ENCODE measurements around the gene CDS1. TPM values are rescaled to one million over a fixed set of nuclear protein-coding genes. Genes with fewer than 3 reads are reported as not detected.

Gene CDS1
- total RNA-seq, 2 donors from 2014 or later: 0.27 to 0.63 TPM

DNA sequence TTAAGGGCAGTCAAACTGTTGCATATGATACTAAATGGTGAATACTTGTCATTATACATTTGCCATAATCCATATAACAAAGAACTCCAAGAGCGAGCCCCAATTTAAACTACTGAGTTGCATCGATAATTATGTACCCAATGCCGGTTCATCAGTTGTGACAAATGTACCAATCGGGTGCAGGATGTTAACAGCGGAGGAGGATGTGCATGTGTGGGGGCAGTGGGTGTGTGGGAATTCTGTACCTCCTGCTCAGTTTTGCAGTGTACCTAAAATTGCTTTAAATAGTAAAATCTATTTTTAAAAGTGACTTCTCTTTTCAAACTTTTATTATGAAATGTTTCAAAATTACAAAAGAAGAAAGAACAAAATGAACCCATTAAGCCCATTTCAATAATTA, 20.8 kb upstream of the CDS1 start:
- no peak overlapping the region for H3K4me3 ChIP-seq
- H3K4me1 ChIP-seq (ENCODE audit: control insufficient read depth in 1 of 2, low read depth in 2 of 2): no peaks in the 10 kb centered on the region
- no peaks in the 10 kb centered on the region for H3K9me3 ChIP-seq
- no peak overlapping the region for H3K27ac ChIP-seq
- TF ChIP-seq, protein P1, sequence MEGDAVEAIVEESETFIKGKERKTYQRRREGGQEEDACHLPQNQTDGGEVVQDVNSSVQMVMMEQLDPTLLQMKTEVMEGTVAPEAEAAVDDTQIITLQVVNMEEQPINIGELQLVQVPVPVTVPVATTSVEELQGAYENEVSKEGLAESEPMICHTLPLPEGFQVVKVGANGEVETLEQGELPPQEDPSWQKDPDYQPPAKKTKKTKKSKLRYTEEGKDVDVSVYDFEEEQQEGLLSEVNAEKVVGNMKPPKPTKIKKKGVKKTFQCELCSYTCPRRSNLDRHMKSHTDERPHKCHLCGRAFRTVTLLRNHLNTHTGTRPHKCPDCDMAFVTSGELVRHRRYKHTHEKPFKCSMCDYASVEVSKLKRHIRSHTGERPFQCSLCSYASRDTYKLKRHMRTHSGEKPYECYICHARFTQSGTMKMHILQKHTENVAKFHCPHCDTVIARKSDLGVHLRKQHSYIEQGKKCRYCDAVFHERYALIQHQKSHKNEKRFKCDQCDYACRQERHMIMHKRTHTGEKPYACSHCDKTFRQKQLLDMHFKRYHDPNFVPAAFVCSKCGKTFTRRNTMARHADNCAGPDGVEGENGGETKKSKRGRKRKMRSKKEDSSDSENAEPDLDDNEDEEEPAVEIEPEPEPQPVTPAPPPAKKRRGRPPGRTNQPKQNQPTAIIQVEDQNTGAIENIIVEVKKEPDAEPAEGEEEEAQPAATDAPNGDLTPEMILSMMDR (IDR thresholded peaks at IDR 0.05): no peak
- no peaks in the 10 kb centered on the region for H3K27me3 ChIP-seq (replicated peaks; ENCODE audit: insufficient read depth)
- H3K36me3 ChIP-seq: no peaks in the 10 kb centered on the region
- DNase-seq (ENCODE audit: low spot score) (no peak), ATAC-seq (ENCODE audit: insufficient number of reproducible peaks, low FRiP score, low read depth) (no peak)

DNA sequence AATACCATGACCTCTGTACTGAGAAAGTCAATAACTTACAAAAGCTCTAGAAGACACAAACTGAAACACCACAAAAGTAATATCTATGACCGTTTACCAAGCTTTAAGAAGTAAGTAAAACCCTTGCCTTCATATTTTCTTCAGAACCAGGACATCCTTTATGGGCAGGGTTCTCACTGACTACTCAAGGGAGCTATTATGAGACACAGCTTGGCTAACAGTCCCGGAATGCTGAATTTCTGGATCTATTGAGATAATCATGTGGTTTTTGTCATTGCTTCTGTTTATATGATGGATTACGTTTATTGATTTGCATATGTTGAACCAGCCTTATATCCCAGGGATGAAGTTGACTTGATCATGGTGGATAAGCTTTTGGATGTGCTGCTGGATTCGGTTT, 19.9 kb upstream of the CDS1 start:
- ATAC-seq (ENCODE audit: insufficient number of reproducible peaks, low FRiP score, low read depth) (no peak), DNase-seq (ENCODE audit: low spot score) (no peak)
- no peak overlapping the region for H3K27ac ChIP-seq
- no peak overlapping the region for H3K4me3 ChIP-seq
- no peaks in the 10 kb centered on the region for H3K36me3 ChIP-seq
- TF ChIP-seq, protein P1 (IDR thresholded peaks at IDR 0.05): no peak
- H3K9me3 ChIP-seq: no peaks in the 10 kb centered on the region
- H3K4me1 ChIP-seq (ENCODE audit: control insufficient read depth in 1 of 2, low read depth in 2 of 2): no peaks in the 10 kb centered on the region
- no peaks in the 10 kb centered on the region for H3K27me3 ChIP-seq (replicated peaks; ENCODE audit: insufficient read depth)

DNA sequence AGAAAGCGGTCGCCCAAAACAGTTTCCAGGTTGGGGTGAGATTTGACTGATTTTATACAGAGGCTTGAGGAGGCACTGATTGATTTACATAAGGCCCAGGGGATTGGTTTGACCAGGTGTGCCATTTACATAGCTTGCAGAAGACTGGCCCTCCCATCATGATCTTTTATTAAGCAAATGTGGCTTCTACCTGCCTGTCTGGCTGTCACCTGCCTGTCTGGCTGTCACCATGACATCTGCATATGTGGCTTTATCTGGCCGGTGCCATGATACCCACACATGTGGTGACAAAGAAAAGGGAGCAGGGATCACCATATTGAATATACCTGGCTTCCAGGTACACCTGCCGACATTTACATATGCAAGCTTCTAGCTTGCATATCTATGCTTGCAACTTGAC, 17.0 kb upstream of the CDS1 start:
- ATAC-seq (ENCODE audit: insufficient number of reproducible peaks, low FRiP score, low read depth) (no peak), DNase-seq (ENCODE audit: low spot score) (no peak)
- H3K4me1 ChIP-seq (ENCODE audit: control insufficient read depth in 1 of 2, low read depth in 2 of 2): no peaks in the 10 kb centered on the region
- H3K4me3 ChIP-seq: no peak overlapping the region
- TF ChIP-seq, protein P1 (IDR thresholded peaks at IDR 0.05): no peak
- no peaks in the 10 kb centered on the region for H3K27me3 ChIP-seq (replicated peaks; ENCODE audit: insufficient read depth)
- H3K9me3 ChIP-seq: no peaks in the 10 kb centered on the region
- no peak overlapping the region for H3K27ac ChIP-seq
- no peaks in the 10 kb centered on the region for H3K36me3 ChIP-seq

DNA sequence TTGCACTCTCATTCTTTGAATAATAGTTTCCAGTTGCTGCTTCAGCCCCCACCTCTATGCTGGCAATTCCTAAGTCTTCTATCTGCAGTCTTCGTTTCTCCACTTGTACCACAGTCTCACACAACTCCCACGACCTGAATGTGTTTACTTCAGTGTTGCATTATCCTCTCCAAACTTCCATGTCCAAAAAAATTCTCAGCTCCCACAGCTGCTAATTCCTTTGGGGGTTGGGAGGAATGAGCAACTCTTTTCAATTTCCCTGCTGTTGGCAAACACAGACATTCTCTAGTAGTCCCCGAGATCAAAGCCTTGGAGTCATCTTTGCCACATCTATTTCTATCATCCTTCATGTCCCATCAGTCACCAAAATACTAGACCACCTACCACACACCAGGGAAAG, 14.4 kb upstream of the CDS1 start:
- Histone ChIP-seq H3K27me3 (replicated peaks; ENCODE audit: insufficient read depth) (no peaks in the 10 kb centered on the region), H3K4me1 (ENCODE audit: control insufficient read depth in 1 of 2, low read depth in 2 of 2) (no peaks in the 10 kb centered on the region), H3K36me3 (no peaks in the 10 kb centered on the region), H3K27ac (no peak overlapping the region), H3K9me3 (no peaks in the 10 kb centered on the region), H3K4me3 (no peak overlapping the region)
- TF ChIP-seq, protein P1 (IDR thresholded peaks at IDR 0.05): no peak
- no peak for ATAC-seq (ENCODE audit: insufficient number of reproducible peaks, low FRiP score, low read depth)
- no peak for DNase-seq (ENCODE audit: low spot score)

DNA sequence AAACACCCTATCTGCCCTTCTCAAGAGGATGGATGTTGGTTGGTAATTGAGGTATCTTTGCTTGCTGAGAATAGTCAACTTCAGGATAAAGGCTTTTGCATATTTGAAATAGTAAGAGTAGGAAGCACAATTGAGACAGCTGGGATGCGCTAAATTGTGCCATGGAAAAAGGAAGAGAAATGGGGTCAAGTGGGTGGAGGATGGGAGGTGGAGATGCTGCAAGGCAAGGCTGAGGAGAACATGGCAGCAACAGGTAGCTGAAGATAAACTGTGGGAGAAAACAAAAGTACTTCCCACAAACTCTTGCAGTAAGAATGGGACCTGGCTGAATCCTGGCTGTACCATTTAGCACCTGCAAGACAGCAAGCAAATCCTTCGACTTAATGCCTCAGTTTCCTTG, 13.9 kb upstream of the CDS1 start:
- TF ChIP-seq, protein P1 (IDR thresholded peaks at IDR 0.05): no peak
- Histone ChIP-seq H3K27ac (no peak overlapping the region), H3K9me3 (no peaks in the 10 kb centered on the region), H3K4me1 (ENCODE audit: control insufficient read depth in 1 of 2, low read depth in 2 of 2) (no peaks in the 10 kb centered on the region), H3K36me3 (no peaks in the 10 kb centered on the region), H3K4me3 (no peak overlapping the region), H3K27me3 (replicated peaks; ENCODE audit: insufficient read depth) (no peaks in the 10 kb centered on the region)
- DNase-seq (ENCODE audit: low spot score): no peak
- ATAC-seq (ENCODE audit: insufficient number of reproducible peaks, low FRiP score, low read depth): no peak

Measured in thoracic aorta (tissue), 2 donors.